GM19025 (cell line): ENCODE results near the gene C20orf204.

Experiments
- ATAC-seq: cut with Tn5 transposase; IDR thresholded peaks from one replicate; pipeline ENCODE4 v1.9.1; 2021; ENCODE audit warnings: mild to moderate bottlenecking, low read depth, moderate library complexity; ENCODE audit not compliant: unreplicated experiment

The C20orf204 gene

DNA sequence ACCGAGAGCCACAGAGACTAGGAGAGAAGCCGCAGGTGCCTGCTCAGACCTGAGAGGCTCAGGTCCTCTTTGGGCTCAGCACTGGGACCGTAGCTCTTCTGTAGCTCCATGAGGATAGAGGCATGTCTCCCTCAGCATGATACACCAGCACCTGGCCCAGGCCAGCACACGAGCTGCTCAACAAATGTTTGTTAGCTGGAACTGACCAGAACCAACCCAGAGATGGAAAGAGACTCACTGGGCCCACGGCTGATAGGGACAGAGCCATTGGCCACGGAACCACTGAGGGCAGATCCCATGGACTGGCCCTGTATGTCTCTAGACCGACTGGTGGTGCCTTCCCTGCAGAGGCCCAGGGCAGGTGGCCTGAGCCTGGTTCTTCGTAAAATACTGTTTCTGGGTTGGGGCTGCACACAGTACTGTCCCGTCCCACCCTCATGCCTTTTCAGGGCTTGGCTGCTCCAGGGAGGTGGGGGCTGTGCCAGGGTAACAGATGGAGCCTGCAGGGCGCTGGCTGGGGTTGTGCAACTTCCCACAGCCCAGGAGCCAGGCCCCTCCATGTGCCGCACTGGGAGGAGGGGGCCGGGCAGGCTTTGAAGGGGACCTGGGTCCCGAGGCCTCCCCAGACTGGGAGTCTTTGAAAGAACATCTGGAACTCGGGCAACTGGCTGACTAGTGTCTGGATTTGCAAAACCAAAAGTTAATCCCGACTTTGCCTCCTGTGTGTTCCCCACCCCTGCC lies 5.2 kb downstream of the C20orf204 start:
- ATAC-seq = no peak

- ATAC-seq = no peak
Measured at GRCh38 chr20:64041781-64042053, 5.7 kb downstream of the C20orf204 start.

DNA sequence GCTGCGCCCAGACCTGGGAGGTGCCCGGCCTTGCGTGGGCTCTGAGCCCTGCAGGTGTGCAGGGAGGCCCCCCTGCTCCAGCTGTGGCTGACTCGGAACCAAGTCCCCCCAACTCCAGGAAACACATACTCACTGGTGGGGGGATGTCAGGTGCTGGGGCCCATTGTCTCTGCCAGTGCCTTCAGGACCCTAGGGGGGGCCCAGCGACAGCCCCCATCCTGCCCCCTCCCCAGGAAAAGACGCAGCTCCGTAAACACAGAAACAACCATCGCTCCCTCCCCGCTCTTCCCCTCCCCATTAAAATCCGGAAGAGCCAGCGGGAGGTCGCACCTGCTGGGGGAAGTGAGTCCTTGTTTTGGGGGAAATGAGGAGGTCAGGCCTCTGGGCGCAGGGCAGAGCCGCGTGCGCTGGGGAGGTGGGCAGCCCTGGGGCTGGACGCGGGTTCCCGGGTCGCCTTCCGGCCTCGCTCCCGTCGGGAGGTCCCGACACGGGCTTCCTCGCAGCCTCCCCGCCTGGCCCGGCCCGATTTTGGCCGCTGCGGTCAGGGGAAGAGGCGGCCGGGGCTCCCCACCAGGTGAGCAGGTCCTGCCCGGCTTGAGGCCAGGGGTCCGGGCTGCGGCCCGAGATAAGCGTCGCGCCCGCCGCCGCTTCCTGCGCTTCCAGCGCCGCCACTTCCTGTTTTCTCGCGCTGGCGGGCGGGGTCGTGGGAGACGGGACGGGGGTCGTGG lies 6.2 kb downstream of the C20orf204 start:
- ATAC-seq = no peak

GRCh38 chr20:64043768-64044167 lies 7.8 kb downstream of the C20orf204 start:
- no peak for ATAC-seq

DNA sequence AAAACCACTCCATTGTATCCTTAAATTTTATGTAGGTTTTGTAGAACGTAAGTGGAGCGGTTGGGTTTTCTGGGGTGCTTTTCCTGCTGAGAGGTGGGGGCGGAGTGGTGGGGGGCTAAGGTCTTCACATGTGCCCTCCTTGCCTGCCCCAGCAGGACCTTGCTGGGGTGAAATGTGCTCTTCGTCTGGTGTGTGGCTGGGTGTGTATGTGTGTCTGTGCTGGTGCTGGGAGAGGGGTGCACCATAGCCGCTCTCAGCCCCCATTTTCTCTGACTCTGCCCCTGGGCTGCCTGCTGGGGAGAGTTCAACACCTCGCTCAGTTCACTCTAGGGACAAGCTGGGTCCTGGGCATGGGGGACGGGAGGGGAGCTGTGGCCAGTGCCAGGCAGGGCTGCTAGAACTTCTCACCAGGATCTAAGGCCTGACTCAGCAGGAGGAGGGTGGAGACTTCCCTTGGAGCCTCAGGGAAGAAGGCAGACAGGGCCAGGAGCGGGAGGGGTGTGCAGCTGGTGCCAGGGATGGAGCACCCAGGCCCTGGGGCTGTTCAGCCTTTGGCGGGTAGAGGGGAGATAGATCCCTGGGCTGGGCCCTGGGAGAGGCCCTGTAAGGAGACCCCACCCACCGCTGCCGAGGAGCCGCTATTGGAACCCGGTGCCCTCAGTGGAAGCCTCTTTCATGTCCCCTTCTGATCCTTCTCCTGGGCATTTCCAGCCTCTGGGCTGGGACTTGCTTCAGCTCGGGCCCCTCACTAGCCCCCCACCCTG lies 8.7 kb downstream of the C20orf204 start:
- no peak for ATAC-seq

DNA sequence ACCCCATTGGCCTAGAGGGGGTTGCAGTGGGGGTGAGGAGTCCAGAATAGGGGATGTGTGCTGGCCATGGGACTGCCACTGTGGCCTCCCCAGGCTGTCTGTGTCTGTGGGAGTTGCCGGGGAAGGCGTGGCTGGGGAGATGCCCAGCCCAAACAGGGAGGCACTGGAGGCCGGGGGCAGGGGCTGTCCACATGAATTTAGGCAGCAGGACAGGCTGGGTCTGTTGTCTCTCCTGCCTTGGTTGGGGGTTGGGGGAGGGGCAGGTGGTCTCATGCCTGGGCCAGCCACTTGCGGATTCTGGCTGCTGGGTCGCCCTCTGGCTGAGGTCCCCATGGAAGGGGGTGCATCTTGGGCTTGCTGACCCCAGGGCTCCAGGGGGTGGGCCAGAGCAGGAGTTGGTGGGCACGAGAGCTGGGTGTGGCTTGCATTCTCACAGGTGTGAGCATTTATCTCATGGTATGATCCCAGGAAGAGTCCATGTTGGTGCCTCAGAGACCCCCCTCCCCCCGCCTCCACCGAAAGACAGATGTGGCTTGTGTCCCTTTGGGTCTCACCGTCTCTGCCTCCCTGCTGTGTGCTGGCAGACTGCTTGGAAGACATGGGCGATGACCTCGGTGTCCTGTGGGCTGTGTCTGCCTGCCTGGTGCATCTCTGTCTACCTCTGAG lies 9.5 kb downstream of the C20orf204 start:
- no peak for ATAC-seq

DNA sequence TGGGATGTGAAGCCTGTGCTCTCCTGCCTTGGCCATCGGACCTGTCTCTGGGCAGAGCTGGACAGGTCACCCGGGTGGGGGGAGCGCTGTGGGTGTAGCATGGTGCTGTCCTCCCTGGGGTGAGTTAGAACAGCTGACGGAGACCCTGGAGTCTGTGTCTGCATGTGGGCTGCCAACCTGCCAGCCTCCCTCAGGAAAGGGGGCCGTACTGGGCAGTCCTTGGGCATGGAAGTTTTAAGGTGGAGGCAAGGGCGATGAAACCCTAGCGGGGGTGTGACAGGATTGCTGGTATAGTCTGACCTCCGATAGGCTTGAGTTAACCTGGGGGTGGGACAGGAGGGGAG lies 11.0 kb downstream of the C20orf204 start:
- no peak for ATAC-seq

- ATAC-seq = no peak
Measured at GRCh38 chr20:64047968-64048401, 12.0 kb downstream of the C20orf204 start.

- no peak for ATAC-seq
Measured at GRCh38 chr20:64048402-64049044, 12.5 kb downstream of the C20orf204 start.

DNA sequence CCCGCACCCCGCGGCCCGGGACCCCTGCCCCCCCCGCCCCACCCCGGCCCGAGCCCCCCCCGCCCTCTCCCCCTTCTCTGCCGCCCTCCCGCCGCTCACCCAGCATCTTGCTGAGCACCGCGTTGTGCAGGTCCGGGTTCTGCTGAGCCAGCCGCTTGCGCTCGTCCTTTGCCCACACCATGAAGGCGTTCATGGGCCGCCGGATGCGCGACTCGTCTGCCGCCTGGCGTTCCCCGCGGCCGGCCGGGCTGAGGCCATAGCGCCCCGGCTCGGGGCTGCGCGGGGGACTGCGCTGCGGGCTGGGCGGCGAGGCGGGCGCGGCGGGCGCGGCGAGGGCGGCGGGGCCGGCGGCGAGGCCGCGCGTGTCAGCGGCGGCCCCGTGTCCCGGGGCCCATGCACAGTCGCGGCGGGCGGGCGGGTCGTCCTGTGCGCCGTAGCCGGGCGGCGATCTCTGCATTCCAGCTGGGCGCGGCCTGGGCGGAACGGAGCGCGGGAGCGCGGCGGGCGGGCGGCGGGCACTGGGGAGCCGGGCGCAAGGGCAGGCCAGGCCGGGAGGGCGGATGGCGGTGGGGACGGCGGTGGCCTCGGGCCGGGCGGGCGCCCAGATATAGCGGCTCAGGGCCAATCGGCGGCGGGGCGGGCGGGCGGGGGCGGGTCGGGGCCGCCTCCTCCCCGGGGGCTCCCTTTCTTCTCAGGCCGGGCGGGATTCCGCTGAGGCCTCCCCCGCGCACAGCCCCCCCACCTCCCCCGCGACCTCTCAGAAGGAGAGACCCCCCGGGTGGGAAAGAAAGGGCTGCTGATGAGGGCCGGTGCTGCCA lies 13.3 kb downstream of the C20orf204 start, which contains the start of gene SOX18:
Gene SOX18 (minus strand): TSS at position 580 of the 818 bp plus-strand sequence. CDS start 123 bp downstream, at position 457.
- no peak for ATAC-seq

- ATAC-seq = no peak
Measured at GRCh38 chr20:64049878-64050260, 13.9 kb downstream of the C20orf204 start.

GRCh38 chr20:64050261-64051032 lies 14.5 kb downstream of the C20orf204 start:
- no peak for ATAC-seq

DNA sequence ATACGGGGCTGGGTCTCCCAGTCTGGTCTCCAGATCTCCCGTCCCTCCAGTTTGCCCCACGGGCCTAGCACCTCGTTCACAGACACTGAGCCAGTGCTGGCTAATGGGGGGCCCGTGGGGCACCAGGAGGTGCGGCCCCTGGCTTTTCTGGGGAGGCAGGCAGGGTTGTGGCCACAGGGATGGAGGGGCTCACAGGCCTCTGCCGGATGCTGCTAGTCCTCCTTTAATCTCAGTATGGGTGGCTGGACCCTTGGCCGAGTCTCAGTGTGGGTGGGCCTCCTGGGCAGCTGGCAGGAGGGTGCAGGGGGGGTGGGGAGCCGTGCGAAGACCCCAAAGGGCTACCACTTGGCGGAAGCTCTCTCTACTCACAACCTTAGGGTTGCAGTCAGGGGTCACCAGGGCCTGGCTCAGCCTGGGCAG lies 15.1 kb downstream of the C20orf204 start:
- ATAC-seq = no peak

- no peak for ATAC-seq
Measured at GRCh38 chr20:64051561-64052325, 15.8 kb downstream of the C20orf204 start.

- no peak for ATAC-seq
Measured at GRCh38 chr20:64052326-64052722, 16.3 kb downstream of the C20orf204 start.

DNA sequence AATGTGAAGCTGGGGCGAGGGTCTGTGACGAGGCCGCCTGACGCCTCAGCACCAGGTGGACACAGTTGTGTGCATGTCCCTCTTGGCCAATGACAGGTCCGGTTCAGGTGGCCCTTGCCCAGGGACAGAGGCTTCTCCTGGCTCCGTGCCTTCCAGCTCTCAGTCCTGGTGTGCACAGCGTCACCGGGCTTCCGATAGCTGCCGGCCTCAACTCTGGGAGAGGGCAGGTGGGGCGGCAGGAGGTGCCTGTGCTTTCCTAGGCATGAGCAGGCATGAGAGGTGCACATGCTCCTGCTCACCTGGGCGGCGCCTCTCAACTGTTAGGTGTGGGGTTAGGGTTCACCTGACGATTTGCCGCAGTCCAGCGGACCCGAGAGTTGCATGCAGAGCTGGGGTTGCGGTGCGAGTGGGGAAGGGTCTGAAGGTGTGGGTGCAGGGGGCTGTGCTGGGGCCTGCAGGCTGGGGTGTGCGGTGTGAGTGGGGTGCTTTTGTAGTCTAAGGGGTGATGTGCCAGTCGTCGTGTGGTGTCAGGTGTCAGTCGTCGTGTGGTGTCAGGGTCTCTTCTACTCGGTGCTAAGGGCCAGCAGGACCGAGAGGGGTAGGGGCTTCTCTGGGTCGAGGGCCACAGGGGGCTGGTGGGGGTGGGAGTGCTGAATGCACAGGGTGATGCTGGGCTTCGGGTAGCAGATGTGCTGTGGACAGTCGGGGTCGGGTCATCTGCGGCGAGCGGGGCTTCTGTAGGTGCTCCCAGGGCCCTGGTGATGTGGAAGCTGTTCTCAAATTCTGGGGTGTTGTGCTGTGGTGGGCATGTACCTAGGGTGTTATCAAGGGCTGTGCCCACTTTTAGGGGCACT lies 17.2 kb downstream of the C20orf204 start:
- no peak for ATAC-seq
